T-helper 1 cell treated with Interleukin-12 subunit alpha and Interleukin-12 subunit beta and Interleukin-4 antibody, amounts not matched to agents 30 ng/mL and 1 ng/mL, for 36 hours (primary cell): ENCODE results near the gene MTHFR. TPM values are rescaled to one million over a fixed set of nuclear protein-coding genes. Genes with fewer than 3 reads are reported as not detected.

Source experiments
- intact Hi-C: fragments of 100-400 bp; cut with micrococcal nuclease; formaldehyde crosslinking; loops from one replicate; pipeline ENCODE4 v1.15.1; 2024
- total RNA-seq: library from RNA; stranded (reverse); gene quantifications from 2 replicates; pipeline ENCODE4 v1.2.3, GENCODE V29; 2022

Gene MTHFR
- total RNA-seq, 1 donor from 2014 or later, result 34.9 TPM

DNA sequence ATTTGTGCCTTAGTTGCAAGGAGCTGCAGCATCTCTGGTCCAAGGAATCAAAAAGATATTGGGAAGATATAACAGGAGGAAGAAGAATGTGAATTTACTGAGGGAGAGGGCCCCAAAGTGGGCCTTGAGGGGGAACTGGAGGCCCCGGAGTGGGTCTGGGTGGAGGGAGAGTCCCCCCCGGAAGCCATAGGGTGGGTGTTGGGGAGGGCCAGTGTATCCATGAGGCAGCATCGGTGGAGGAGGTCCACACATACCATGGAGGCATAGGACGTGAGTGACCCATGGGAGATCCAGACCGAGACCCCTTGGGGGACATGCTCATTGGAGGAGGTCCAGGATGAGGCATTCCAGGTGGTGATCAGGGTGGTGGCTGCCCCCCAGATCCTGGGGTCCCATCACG, 44.5 kb downstream of the MTHFR start:
- intact Hi-C loops, result no loop called here

DNA sequence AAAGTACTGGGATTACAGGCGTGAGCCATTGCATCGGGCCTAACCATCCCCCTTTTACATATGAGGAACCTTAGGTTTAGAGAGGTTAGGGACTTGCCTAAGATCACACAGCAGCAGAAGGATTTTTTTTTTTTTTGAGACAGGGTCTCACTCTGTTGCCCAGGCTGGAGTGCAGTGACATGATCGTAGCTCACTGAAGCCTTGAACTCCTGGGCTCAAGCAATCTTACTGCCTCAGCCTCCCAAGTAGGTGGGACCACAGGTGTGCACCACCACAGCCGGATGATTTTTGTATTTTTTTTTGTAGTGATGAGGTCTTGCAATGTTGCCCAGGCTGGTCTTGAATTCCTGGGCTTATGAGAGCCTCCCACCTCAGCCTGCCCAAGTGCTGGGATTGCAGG, 46.0 kb downstream of the MTHFR start:
- intact Hi-C loops, result no loop called here

- intact Hi-C loops, result no loop called here
Measured at GRCh38 chr1:11757047-11757446, 48.7 kb downstream of the MTHFR start.

GRCh38 chr1:11753555-11754208, 52.1 kb downstream of the MTHFR start:
- intact Hi-C loops, result no loop called here

DNA sequence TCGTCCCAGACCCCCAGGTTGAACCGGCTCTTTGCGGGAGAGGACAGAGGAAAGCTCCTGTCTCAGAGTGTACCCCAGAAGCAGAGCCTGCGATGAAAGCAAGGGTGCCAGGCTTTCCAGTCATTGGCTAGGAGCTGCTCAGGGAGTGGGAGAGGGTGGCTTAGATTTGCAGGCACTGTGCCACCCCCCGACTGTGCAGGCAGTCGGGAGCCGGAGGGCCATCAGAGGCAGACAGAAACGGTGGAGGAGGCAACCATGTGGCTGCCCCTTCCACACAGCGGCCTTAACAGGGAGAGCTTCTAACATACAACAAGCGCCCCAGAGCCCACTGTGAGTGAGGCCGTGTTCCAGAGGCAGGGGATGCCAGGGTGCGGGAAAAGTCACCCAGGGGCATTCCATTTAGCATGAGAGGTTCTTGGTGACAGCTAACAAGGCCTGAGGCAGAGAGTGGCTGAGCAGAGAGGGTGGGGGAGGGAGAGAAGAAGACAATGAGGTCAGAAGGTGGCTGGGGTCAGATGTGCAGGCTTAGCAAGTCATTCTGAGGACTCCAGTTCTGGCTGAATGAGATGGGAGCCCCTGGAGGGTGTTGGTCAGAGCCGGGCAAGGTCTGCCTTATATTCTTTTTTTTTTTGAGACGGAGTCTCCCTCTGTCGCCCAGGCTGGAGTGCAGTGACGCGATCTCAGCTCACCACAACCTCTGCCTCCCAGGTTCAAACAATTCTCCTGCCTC, 53.2 kb downstream of the MTHFR start:
- intact Hi-C loops, result no loop called here

GRCh38 chr1:11751087-11751486, 54.7 kb downstream of the MTHFR start:
- intact Hi-C loops, result no loop called here

- intact Hi-C loops, result no loop called here
Measured at GRCh38 chr1:11749996-11750395, 55.8 kb downstream of the MTHFR start.

DNA sequence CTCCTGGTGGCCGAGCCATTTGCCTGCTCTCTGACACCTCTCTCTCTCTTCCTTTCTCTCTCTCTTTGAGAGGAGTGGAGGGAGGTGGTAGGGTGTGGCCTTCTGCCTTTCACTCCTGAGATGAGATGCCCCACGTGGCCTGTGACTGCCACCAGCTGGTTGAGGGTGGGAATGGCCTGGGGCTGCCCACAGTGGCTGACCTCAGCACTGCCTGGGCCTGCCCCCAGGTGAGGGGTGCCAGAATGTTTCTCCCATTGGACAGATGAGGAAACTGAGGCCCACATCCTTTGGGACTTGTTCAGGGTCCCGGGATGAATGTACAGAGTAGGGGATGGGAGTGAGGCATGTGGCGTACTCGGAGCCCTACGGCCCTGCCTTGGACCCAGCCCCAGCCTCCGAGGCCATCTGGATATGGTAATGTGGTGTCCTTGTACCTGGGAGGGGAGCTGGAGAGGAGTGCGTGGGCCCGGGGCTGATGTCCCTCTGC, 56.5 kb downstream of the MTHFR start:
- intact Hi-C loops, result no loop called here

DNA sequence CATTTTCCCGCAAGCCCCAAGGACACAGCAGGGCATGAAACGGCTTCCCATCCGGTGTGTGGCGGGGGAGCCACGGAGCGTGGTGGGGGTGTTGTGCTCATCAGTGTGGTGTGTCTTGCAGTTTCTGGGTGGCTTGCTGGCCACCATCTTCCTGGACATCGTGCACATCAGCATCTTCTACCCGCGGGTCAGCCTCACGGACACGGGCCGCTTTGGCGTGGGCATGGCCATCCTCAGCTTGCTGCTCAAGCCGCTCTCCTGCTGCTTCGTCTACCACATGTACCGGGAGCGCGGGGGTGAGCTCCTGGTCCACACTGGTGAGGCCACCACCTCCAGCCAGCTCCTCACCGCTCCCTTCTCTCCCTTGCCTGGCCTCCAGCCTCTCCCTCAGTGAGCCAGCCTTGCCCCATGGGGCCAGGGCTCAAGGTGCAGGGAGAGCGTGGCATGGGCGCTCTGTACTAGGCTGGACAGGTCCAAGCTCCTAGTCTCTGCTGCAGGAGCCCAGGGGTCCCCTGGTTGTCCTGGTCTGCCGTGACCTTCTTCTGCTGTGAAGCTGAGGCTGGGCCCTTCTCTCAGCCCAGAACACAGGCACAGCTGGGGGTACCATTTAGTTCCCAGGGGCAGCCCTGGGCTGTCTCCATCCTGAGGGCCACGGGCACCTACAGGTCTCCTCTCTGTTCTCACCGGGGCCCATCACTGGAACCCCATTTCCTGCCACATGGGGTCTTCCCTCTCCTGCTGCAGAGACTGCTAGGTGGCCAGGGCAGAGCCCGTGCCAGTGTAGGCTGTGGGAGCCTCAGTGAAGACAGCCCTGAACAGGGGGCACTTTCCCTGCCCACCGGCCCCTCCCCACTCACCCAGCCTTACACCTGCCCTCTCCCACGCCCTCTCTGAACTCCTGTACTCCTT, 57.2 kb downstream of the MTHFR start:
- intact Hi-C loops, result no loop called here

- intact Hi-C loops, result no loop called here
Measured at GRCh38 chr1:11746795-11747487, 58.8 kb downstream of the MTHFR start.

GRCh38 chr1:11746092-11746491, 59.7 kb downstream of the MTHFR start:
- intact Hi-C loops, result no loop called here

- intact Hi-C loops, result no loop called here
Measured at GRCh38 chr1:11744287-11744686, 61.5 kb downstream of the MTHFR start.

- intact Hi-C loops, result no loop called here
Measured at GRCh38 chr1:11741919-11742558, 63.7 kb downstream of the MTHFR start.

DNA sequence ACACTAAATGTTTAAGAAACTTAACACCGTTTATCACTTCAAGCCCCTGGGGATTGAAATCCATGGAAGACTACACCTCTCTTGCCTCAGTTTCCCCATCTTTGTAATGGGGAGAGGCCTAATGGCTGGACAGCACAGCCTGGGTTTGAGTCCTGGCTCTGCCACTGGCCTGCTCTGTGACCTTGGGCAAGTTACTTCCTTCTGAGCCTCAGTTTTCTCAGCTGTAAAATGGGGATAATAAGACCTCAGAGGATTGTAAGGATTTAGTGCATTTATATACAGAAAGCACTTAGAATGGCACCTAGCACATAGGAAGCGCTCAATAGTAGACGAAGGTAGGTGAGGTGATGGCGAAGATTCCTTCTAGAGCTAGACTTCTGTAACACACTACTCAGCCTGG, 64.3 kb downstream of the MTHFR start:
- intact Hi-C loops, result no loop called here

DNA sequence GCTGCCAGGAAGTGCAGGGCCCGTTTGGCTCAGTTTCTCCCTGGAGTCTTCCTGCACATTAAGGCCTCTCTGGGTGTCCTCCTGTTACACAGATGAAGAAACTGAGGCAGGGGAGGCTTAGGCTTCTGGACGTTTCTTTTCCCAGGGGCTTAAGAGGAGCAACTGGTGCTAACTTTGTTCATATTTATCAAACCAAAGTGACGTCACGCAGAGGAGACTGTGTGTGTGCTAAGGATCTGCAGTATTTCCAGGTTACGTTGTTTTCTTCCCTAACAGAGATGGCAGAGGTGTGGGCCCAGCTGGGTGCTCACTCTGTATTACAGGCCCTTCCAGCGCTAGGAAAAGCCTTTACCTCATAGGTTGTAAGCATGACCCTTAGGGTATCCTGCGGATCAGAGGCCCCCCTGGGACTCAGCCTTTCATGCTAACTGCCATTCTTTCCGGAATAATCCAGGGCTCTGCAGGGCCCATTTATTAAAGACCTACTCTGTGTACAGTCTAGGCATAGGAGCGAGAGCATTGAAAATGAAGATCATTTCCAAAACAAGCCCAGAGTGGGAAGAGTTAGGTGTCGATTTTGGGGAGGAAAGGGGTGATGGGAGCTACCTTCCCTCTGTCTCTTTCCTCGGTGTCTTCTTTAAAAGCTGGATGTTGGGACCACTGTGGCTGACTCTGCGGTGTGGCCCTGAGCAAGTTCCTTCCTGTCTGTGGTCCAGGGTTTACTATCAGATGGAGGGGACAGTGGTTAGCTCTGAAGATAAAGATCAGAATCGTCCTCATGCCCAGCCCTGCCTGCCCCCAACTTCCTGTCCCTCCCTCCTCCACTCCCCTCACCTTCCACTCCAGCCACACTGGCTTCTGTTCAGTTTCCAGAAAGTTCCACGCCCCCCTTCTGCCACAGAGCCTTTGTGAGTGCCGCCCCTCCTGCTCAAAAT, 65.2 kb downstream of the MTHFR start:
- intact Hi-C loops, result no loop called here

DNA sequence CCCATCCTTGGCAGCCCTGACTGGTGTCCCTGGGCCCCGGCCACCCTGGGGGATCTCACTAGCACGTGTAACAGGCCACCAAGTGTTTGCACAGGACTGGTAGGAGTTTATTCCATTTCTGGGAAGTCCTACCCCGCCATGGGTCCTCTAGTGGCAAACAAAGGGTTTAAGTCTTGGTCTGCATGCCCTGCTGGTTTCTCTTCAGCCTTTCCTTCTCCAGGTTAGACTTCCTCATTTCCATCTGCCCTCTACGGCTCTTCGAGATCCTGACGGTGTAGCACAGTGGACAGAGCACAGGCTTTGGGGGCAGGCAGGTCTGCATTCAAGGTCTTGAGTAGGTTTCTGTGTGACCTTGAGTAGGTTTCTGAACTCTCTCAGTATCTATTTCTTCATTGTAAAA, 67.0 kb downstream of the MTHFR start:
- intact Hi-C loops, result loop anchor here (5.0 kb wide), 1 partner anchor 86 kb away; the partner anchor contains the start of genes FBXO2 and FBXO44

- intact Hi-C loops, result loop anchor here (5.0 kb wide), 1 partner anchor 86 kb away; the partner anchor contains the start of genes FBXO2 and FBXO44
Measured at GRCh38 chr1:11738096-11738495, 67.7 kb downstream of the MTHFR start.

- intact Hi-C loops, result loop anchor here (1.0 to 5.0 kb wide), 6 partner anchors 18 to 475 kb away; partner anchors contain the start of genes CLCN6, FBXO2, FBXO44 and MAD2L2
Measured at GRCh38 chr1:11736746-11737639, 68.8 kb downstream of the MTHFR start.
